ENCODE results near the gene PLPP7.

PLPP7 gene

DNA sequence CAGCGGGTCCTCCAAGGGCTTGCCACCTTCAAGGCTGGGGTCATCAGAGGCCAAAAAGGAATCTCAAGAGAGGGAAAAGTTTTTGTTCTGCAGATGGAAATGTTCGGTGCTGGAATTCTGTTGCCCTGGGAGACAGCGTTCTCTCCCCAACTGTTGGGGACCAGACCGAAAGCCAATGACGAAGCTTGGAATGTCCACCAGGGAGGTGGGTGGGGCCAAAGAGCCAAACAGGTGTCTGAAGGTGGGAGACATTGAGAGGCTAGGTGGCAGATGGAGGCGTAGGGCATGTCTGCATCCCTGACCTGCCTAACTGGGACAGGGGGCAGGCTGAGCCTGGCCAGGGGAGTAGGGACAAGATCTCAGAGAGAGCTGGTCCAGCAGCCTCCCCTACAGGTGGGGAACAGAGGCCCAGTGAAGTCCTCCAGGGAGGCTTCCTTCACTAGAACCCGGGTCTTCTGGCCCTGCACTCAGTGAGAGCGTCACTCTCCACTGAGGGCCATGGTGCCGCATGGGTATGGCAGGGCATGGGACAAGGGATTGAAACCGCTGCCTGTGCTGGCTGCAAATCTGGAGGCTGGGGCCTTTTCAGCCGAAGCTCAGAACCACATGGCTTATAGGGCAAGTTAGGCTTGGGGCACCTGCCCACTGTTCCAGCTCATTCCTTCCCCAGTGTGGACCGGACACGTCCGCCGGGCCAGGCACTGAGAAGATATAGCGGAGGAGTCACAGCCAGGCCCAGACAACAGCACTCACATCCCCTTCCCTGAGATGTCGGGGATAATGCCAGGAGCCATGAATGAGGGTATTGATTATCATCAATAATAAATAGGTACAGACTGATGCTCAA lies 8.2 kb upstream of the PLPP7 start:
- Mint-ChIP-seq H3K4me3 (no peak overlapping the region), H3K27ac (no peak overlapping the region)
- no peak for DNase-seq

DNA sequence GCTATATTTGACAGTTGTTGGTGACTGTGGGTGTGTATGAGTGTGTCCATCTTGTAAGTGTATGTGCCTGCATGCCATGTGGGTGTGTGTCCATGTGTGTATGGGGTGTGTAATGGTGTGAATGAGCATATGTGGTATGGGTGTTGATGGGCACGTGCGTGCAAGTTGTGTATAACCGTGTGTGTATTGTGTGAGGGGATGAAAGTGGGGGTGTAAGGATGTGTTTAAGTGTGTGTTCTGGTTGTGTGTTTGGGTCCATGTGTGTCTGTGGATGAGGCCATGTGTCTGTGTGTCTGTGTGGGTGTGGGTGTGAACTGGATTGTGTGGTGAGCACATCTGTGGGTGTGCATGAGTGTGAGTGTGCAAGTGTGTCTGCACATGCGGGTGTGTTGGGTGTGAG lies 7.3 kb upstream of the PLPP7 start:
- peaks cover 2% of the 10 kb centered on the region for H3K36me3 Mint-ChIP-seq
- peaks cover 61% of the 10 kb centered on the region for H3K27me3 Mint-ChIP-seq
- CTCF ChIA-PET = no interaction called here
- H3K4me3 Mint-ChIP-seq = no peak overlapping the region
- no peak for DNase-seq
- no peaks in the 10 kb centered on the region for H3K9me3 Mint-ChIP-seq
- H3K4me1 Mint-ChIP-seq = peaks cover 29% of the 10 kb centered on the region
- H3K27ac Mint-ChIP-seq = no peak overlapping the region

More for the DNA sequence above, 8.2 kb upstream of the PLPP7 start:
- CTCF ChIA-PET = no interaction called here
- Mint-ChIP-seq H3K27me3 (peaks cover 61% of the 10 kb centered on the region), H3K9me3 (no peaks in the 10 kb centered on the region), H3K4me1 (peaks cover 29% of the 10 kb centered on the region), H3K36me3 (peaks cover 3% of the 10 kb centered on the region)

DNA sequence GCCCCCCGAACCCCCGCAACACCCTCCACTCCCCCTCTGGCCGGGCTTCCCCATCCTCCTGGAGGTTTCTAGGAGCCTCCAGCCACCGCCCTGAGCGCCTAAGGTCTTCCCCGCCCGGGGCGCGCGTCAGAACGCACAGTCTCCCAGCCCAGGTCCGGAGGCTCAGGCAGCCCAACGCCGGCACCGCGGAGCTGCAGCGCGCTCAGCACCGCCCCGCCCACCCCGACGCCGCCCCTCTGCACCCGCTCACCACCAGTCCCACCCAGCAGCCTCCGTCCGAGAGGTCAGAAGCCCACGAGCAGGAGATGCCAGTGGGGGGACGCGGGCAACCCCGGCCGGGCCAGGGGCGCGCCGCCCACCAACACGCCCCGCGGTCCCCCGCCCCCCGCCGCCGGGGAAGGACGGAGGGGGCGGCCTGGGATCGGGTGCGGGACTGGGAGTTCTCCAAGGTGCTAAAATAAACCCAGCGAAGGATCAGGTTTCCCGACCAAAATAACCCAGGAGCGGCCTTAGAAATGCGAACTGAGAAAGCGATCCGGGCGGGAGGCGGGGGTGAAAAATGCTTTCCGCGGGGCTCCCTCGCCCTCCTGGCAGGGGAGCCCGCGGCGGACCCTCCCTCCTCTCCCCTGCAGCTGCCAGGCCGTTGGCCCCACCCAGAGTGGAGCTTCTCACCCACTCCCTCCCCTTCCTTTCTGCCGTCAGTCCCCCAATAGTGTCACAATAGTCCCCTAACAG lies 6.7 kb upstream of the PLPP7 start:
- peaks cover 65% of the 10 kb centered on the region for H3K27me3 Mint-ChIP-seq
- no peaks in the 10 kb centered on the region for H3K9me3 Mint-ChIP-seq
- H3K4me3 Mint-ChIP-seq = no peak overlapping the region
- peaks cover 2% of the 10 kb centered on the region for H3K36me3 Mint-ChIP-seq
- DNase-seq = peak; percentile 42
- no peak overlapping the region for H3K27ac Mint-ChIP-seq
- peaks cover 29% of the 10 kb centered on the region for H3K4me1 Mint-ChIP-seq
- CTCF ChIA-PET = interaction anchor here (0.5 kb wide), 1 partner anchor 67 kb away, joined by 3 read pairs; no protein-coding TSS in a partner anchor

DNA sequence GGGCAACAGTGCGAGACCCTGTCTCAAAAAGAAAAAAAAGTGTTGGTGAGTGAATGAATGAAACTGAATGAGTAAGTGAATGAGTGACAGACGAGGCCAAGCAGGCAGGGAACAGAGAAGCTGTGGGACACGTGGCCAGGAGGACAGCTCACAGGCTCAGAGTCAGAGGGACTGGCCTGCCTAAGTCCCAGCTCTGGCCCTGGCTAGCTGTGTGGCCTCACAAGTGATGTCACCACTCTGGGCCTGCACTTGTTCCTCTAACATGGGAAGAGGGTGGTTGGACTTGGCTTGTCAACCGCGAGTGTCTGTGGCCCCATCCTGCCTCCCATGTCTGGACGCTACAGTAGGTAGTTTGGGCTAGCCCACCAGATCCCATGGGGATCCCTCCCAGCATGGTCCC lies 4.7 kb upstream of the PLPP7 start:
- peaks cover 63% of the 10 kb centered on the region for H3K27me3 Mint-ChIP-seq
- CTCF ChIA-PET = interaction anchor here (0.6 kb wide), 1 partner anchor 11 kb away, joined by 3 read pairs; no protein-coding TSS in a partner anchor
- H3K4me3 Mint-ChIP-seq = no peak overlapping the region
- DNase-seq = no peak
- peaks cover 10% of the 10 kb centered on the region for H3K4me1 Mint-ChIP-seq
- H3K9me3 Mint-ChIP-seq = no peaks in the 10 kb centered on the region
- no peak overlapping the region for H3K27ac Mint-ChIP-seq
- H3K36me3 Mint-ChIP-seq = no peaks in the 10 kb centered on the region

DNA sequence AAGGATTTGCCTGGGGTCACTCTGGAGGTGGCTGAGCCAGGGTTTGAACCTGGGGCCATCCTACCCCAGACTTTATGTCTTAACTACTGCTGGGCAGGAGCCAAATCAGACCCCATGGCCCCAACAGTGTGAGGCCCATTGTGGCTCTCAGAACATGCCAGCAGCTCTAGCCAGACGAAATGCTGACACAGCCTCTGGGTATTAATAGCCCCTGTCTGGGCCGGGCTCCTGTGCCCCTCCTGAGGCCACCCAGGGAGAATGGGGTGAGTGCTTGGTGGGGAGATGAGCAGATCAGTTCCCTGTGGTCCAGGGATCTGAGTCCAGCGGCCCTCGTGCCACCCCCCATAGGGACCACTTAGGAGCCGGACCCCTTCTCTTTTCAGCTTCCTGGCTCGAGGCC lies 2.2 kb upstream of the PLPP7 start:
- Mint-ChIP-seq H3K9me3 (no peaks in the 10 kb centered on the region), H3K27me3 (peaks cover 44% of the 10 kb centered on the region), H3K36me3 (no peaks in the 10 kb centered on the region), H3K27ac (no peak overlapping the region), H3K4me3 (no peak overlapping the region), H3K4me1 (peaks cover 3% of the 10 kb centered on the region)
- DNase-seq = no peak
- CTCF ChIA-PET = interaction anchor here (1.9 kb wide), 1 partner anchor 12 kb away, joined by 4 read pairs; no protein-coding TSS in a partner anchor

DNA sequence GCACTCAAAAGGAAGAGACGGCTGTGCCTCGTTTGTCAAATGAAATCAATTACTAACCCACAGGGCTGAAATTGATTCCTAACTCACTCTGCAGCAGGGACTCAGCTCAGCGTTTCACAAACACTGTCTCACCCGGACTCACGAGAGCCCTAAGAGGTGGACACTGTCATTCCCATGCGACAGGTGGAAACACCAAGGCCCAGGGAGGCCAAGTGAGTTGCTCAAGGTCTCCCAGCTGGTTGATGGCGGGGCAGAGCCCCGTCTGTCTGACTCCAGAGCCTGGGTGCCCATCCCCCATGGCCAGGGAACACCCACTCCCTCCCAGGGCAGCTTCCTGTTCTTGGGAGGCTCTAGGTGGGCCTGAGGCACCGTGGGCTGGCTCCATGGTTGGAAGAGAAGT lies 1.3 kb upstream of the PLPP7 start:
- Mint-ChIP-seq H3K4me1 (peaks cover 1% of the 10 kb centered on the region), H3K9me3 (no peaks in the 10 kb centered on the region), H3K27me3 (peaks cover 39% of the 10 kb centered on the region), H3K36me3 (no peaks in the 10 kb centered on the region), H3K27ac (no peak overlapping the region), H3K4me3 (no peak overlapping the region)
- CTCF ChIA-PET = interaction anchor here (1.9 kb wide), 1 partner anchor 11 kb away, joined by 4 read pairs; no protein-coding TSS in a partner anchor
- DNase-seq = no peak

DNA sequence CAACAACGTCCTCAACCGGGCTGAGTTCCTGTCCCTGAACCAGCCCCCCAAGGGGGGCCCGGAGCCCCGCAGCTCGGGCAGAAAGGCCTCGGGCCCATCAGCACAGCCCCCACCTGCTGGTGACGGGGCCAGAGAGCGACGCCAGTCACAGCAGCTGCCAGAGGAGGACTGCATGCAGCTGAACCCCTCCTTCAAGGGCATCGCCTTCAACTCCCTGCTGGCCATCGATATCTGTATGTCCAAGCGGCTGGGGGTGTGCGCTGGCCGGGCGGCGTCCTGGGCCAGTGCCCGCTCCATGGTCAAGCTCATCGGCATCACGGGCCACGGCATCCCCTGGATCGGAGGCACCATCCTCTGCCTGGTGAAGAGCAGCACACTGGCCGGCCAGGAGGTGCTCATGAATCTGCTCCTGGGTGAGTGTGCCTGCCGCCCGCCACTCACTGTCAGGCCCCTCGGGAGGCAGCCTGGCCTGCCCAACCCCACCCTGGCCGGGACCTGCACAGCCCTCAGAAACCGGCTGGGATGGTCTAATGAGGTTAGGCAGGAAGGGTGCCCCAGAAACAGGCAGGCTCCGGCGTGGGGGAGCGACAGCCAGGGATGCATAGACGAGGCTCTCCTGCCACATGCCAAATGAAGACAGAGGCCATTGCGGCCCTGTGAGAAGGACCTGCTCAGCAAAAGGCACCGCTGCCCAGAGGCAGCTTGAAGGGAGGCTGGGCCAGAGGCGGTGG lies 678 bp downstream of the PLPP7 start:
- DNase-seq = no peak
- H3K36me3 Mint-ChIP-seq = no peaks in the 10 kb centered on the region

DNA sequence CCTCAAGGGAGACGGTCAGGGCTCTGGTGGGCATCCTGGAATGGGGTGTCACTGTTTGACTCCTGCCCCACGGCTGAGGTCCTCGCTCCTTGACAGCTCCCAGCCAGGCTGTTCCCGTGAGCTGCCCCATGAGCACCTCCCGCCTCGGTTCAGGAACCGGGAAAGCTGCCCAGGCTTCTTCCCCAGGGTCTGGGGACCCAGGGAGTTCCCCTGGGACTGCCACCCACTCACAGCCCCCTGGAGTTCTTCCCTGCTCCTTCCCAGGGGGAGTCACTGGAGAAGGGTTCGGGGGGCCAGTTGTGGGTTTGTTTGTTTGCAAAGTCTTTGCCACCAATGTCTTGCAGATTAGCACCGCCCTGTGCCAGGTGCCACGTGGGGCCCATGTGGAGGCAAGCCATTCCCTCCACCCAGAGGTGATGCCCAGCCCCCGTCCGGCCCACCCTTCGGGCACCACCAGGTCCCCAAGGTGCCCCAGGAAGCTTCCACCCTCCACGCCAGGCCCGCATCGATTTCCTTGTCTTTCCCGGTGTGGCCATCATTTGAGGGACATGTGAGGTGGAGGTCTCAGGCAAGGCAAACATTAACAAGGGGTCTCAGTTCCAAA lies 1.3 kb downstream of the PLPP7 start:
- Mint-ChIP-seq H3K27ac (no peak overlapping the region), H3K9me3 (no peaks in the 10 kb centered on the region), H3K4me1 (no peaks in the 10 kb centered on the region), H3K4me3 (no peak overlapping the region), H3K27me3 (peaks cover 30% of the 10 kb centered on the region), H3K36me3 (no peaks in the 10 kb centered on the region)
- CTCF ChIA-PET = no interaction called here
- no peak for DNase-seq

More for the DNA sequence above, 678 bp downstream of the PLPP7 start:
- Mint-ChIP-seq H3K9me3 (no peaks in the 10 kb centered on the region), H3K27ac (no peak overlapping the region), H3K4me1 (no peaks in the 10 kb centered on the region), H3K4me3 (no peak overlapping the region), H3K27me3 (peaks cover 32% of the 10 kb centered on the region)
- CTCF ChIA-PET = interaction anchor here (1.5 kb wide), 1 partner anchor 46 kb away, joined by 4 read pairs; no protein-coding TSS in a partner anchor

DNA sequence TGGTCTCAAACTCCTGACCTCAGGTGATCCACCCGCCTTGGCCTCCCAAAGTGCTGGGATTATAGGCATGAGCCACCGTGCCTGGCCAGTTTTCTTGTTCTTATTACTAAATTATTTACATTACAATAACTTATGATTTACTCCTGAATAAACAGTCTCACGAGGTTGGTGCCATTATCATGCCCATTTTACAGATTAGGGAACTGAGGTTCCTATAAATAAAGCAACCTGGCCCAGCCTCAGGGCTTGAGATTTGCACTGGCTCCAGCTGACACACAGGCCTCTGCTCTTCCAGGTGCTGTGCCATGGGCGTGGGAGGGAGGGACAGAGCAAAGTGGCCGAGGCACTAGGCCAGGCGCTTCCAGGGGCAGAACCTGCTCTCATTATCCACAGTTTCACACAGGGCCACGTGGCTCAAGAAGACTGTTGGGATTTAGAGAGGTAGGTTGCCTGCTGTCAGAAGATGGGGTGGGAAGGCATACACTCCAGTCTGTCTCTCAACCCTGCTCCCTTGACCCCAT lies 2.3 kb downstream of the PLPP7 start:
- CTCF ChIA-PET = interaction anchor here (1.0 to 1.5 kb wide), 2 partner anchors 34 to 44 kb away, joined by 3 to 6 read pairs; no protein-coding TSS in a partner anchor
- Mint-ChIP-seq H3K27me3 (peaks cover 40% of the 10 kb centered on the region), H3K9me3 (no peaks in the 10 kb centered on the region), H3K4me1 (no peaks in the 10 kb centered on the region), H3K36me3 (no peaks in the 10 kb centered on the region), H3K27ac (no peak overlapping the region), H3K4me3 (no peak overlapping the region)
- no peak for DNase-seq

DNA sequence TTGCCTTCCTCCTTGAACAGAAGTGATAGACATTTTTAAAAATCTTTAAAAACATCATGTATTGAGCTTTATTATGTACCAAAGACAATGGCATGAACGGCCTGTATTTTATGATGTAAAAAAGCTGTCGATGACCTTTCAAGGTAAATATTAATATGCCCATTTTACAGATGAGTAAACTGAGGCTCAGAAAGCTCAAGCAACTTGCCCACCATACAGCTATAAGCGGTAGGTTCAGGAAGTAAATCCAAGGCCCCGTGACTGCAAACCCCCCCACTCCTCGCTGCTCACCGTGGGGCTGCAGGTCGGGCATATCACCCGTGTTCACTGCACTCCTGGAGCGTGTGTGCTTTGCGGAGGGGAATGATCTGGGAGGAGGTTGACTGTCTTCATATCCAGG lies 3.4 kb downstream of the PLPP7 start:
- Mint-ChIP-seq H3K9me3 (no peaks in the 10 kb centered on the region), H3K27ac (no peak overlapping the region), H3K36me3 (no peaks in the 10 kb centered on the region), H3K4me3 (no peak overlapping the region), H3K4me1 (no peaks in the 10 kb centered on the region), H3K27me3 (peaks cover 39% of the 10 kb centered on the region)
- no peak for DNase-seq
- CTCF ChIA-PET = interaction anchor here (0.7 to 1.5 kb wide), 3 partner anchors 33 to 43 kb away, joined by 3 to 6 read pairs (median 3); no protein-coding TSS in a partner anchor

DNA sequence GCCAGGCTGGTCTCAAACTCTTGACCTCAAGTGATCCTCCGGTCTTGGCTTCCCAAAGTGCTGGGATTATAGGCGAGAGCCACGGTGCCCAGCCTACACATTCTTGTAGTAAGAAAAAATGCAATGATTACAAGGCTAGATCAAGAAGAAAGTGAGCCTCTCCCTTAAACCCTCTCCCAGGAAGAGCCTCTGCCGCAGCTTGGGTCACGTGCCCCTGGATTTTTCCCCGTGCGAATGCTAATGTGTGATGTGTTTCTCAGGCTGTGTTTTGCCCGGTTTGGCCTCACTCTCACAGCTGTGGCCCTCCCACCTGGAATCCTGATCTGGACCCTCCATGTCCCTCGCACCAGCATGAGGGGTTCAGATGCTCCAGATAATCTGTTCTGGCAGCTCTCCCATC lies 6.9 kb downstream of the PLPP7 start:
- H3K9me3 Mint-ChIP-seq = no peaks in the 10 kb centered on the region
- no peak overlapping the region for H3K27ac Mint-ChIP-seq

DNA sequence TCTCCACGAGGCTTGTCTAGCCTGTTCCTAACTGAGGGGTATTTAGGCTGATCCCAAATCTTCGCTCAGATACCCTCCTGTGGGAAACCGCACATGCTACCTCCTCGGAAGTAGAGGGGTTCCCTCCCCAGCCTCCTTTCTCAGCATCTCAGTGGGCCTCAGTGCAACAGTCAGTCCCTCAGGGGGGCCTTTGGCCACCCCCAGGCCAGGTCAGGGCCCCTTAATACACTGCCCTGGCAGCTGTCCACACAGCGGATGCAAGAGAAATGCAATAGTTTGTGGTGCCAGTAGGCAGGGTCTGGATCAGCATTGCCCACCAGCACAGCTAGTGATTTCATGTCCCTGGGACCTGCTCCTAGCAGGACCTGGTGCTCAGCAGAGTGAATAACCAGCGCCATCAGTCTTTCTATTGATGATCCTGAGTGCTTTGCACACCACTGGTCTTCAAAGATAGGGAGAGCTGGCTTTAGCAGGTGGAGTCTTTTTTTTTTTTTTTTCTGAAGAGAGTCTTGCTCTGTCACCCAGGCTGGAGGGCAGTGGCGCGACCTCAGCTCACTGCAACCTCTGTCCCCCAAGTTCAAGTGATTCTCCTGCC lies 7.5 kb downstream of the PLPP7 start:
- Mint-ChIP-seq H3K4me3 (no peak overlapping the region), H3K4me1 (no peaks in the 10 kb centered on the region), H3K27me3 (peaks cover 41% of the 10 kb centered on the region), H3K27ac (no peak overlapping the region), H3K9me3 (no peaks in the 10 kb centered on the region), H3K36me3 (no peaks in the 10 kb centered on the region)
- CTCF ChIA-PET = interaction anchor here (0.6 kb wide), 1 partner anchor 181 kb away, joined by 3 read pairs; no protein-coding TSS in a partner anchor
- no peak for DNase-seq

More for the DNA sequence above, 6.9 kb downstream of the PLPP7 start:
- H3K36me3 Mint-ChIP-seq = no peaks in the 10 kb centered on the region
- CTCF ChIA-PET = interaction anchor here (0.7 kb wide), 1 partner anchor 11 kb away, joined by 3 read pairs; no protein-coding TSS in a partner anchor
- H3K27me3 Mint-ChIP-seq = peaks cover 42% of the 10 kb centered on the region
- no peak for DNase-seq
- H3K4me1 Mint-ChIP-seq = no peaks in the 10 kb centered on the region
- no peak overlapping the region for H3K4me3 Mint-ChIP-seq

DNA sequence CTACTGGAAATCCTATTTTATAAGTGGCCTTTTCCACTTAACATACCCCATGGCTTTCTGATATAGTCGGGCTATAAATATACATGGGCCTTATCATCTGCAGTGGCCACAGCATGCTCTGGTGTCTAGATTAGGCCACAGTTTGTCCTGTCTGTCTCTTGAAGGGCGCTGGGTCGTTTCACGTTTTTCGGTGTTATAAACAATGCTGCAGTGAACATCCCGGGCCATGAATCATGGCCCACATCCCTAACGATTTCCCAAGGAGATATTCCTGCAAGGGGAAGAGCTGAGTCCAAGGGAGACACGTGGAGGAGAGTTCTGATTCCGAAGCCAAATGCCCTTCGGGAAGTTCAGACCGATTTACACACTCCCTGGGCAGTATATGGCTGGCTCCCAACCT lies 8.4 kb downstream of the PLPP7 start:
- no peak for DNase-seq
- Mint-ChIP-seq H3K27me3 (peaks cover 49% of the 10 kb centered on the region), H3K4me3 (no peak overlapping the region), H3K9me3 (no peaks in the 10 kb centered on the region), H3K27ac (no peak overlapping the region), H3K4me1 (no peaks in the 10 kb centered on the region), H3K36me3 (no peaks in the 10 kb centered on the region)
- CTCF ChIA-PET = no interaction called here

Measured in activated naive CD4-positive, alpha-beta T cell treated with anti-CD3 and anti-CD28 coated beads, Interleukin-2, amount 10 ng/mL, durations not matched to agents 7 days and 5 days (primary cell).